ENCODE measurements around the gene MYH11. TPM values are rescaled to one million over a fixed set of nuclear protein-coding genes. Genes with fewer than 3 reads are reported as not detected.
A peak's percentile ranks its signal among the peaks of the same experiment; 100 is the strongest.

MYH11 gene
- total and polyA plus RNA-seq, 2 of the 13 experiments (the other 11 are each of a cell fraction or from before 2014, with no cell fraction given), result not detected

- no peak for TF ChIP-seq TRIM24 (CRISPR knock-in tag; IDR thresholded peaks at IDR 0.05)
- no peak for TF ChIP-seq ZMYM3 (CRISPR knock-in tag; IDR thresholded peaks at IDR 0.05)
- TF ChIP-seq ZNF407 (CRISPR knock-in tag; IDR thresholded peaks at IDR 0.05; ENCODE audit: not compliant biosample characterization), result no peak
- 0 out of 2 replicates have a peak, but pooled peaks have one; percentile 44 for TF ChIP-seq ZKSCAN1 (IDR thresholded peaks at IDR 0.05; ENCODE audit: low read length)
- TF ChIP-seq HIVEP1 (CRISPR knock-in tag; IDR thresholded peaks at IDR 0.05), result no peak; the same call in none of the 2 replicates
- 0 out of 2 replicates have a peak, but pooled peaks have one; percentile 65 for TF ChIP-seq NFIB (CRISPR knock-in tag; IDR thresholded peaks at IDR 0.05; ENCODE audit: borderline replicate concordance)
- peak; percentile 66; the same call in 1 of the 2 replicates for TF ChIP-seq ZNF431 (CRISPR knock-in tag; IDR thresholded peaks at IDR 0.05; ENCODE audit: borderline replicate concordance, low read depth)
- TF ChIP-seq HNF4A (CRISPR knock-in tag; IDR thresholded peaks at IDR 0.05), result no peak
- peak; percentile 69; the same call in 1 of the 2 replicates for TF ChIP-seq MYNN (CRISPR knock-in tag; IDR thresholded peaks at IDR 0.05; ENCODE audit: low read depth)
- no peak for TF ChIP-seq ZNF225 (CRISPR knock-in tag; IDR thresholded peaks at IDR 0.05)
- TF ChIP-seq ZNF503 (CRISPR knock-in tag; IDR thresholded peaks at IDR 0.05), result 0 out of 2 replicates have a peak, but pooled peaks have one; percentile 60
- TF ChIP-seq ZNF629 (CRISPR knock-in tag; conservative IDR thresholded peaks at IDR 0.05), result no peak
- no peak for TF ChIP-seq JUND (CRISPR knock-in tag; IDR thresholded peaks at IDR 0.05)
- TF ChIP-seq ZNF879 (CRISPR knock-in tag; IDR thresholded peaks at IDR 0.05), result no peak
- TF ChIP-seq ZNF18 (CRISPR knock-in tag; IDR thresholded peaks at IDR 0.05; ENCODE audit: insufficient replicate concordance), result no peak
- TF ChIP-seq HMG20A (CRISPR knock-in tag; IDR thresholded peaks at IDR 0.05; ENCODE audit: borderline replicate concordance), result no peak
- peak; percentile 21; the same call in 1 of the 2 replicates for TF ChIP-seq ELF3 (CRISPR knock-in tag; IDR thresholded peaks at IDR 0.05)
- TF ChIP-seq ZNF256 (CRISPR knock-in tag; conservative IDR thresholded peaks at IDR 0.05), result no peak; the same call in 1 of the 2 replicates
Observed at GRCh38 chr16:15888072-15888976, 31.5 kb upstream of the MYH11 start, which contains the start of gene CEP20 (continued).

Measured in HepG2 (cell line).